Neural progenitor cell (in vitro differentiated cells): Measurements from ENCODE around the gene VPS13D. TPM values are rescaled to one million over a fixed set of nuclear protein-coding genes. Genes with fewer than 3 reads are reported as not detected.

ENCODE experiments used
- DNase-seq: peaks from one replicate; pipeline ENCODE4 v3.0.0-alpha.2; 2016; ENCODE audit warnings: low spot score
- H2AFZ ChIP-seq: fragments of 200-600 bp; sonication (generic); replicated peaks from 2 replicates; pipeline ENCODE4 v1.6.1; 2016; ENCODE audit warnings: antibody characterized with exemption
- H3F3A ChIP-seq: fragments of 200-600 bp; sonication (generic); 2 replicates; pipeline ENCODE4 v1.6.1; 2016; ENCODE audit warnings: antibody characterized with exemption, low read depth
- H3K27ac ChIP-seq: fragments of 200-600 bp; sonication (generic); 2 replicates; pipeline ENCODE4 v1.5.1; 2016; ENCODE audit warnings: mild to moderate bottlenecking
- H3K27me3 ChIP-seq: fragments of 200-600 bp; sonication (generic); 2 replicates; pipeline ENCODE4 v1.6.1; 2016; ENCODE audit warnings: mild to moderate bottlenecking, moderate library complexity
- H3K36me3 ChIP-seq: fragments of 200-600 bp; sonication (generic); 2 replicates; pipeline ENCODE4 v1.5.1; 2016
- H3K4me1 ChIP-seq: fragments of 200-600 bp; sonication (generic); 2 replicates; pipeline ENCODE4 v1.6.1; 2016; ENCODE audit warnings: mixed run types
- H3K4me2 ChIP-seq: fragments of 200-600 bp; sonication (generic); 2 replicates; pipeline ENCODE4 v1.6.1; 2016
- H3K4me3 ChIP-seq: fragments of 200-600 bp; sonication (generic); 2 replicates; pipeline ENCODE4 v1.5.1; 2016
- H3K79me2 ChIP-seq: fragments of 200-600 bp; sonication (generic); 2 replicates; pipeline ENCODE4 v1.6.1; 2016; ENCODE audit warnings: low read depth
- H3K9ac ChIP-seq: fragments of 200-600 bp; sonication (generic); 2 replicates; pipeline ENCODE4 v1.6.1; 2016
- H3K9me3 ChIP-seq: fragments of 200-600 bp; sonication (generic); 2 replicates; pipeline ENCODE4 v1.5.1; 2016; ENCODE audit warnings: low read depth
- H4K20me1 ChIP-seq: fragments of 200-600 bp; sonication (generic); 2 replicates; pipeline ENCODE4 v1.6.1; 2016; ENCODE audit warnings: low read depth
- H3K27ac Mint-ChIP-seq: 3 replicates; pipeline ENCODE4 v1.8.0; 2021; ENCODE audit warnings: mixed read lengths
- H3K27me3 Mint-ChIP-seq: 2 replicates; pipeline ENCODE4 v1.8.0; 2022; ENCODE audit warnings: low read depth, mild to moderate bottlenecking, inconsistent platforms, moderate library complexity, mixed read lengths; ENCODE audit not compliant: insufficient read depth
- H3K36me3 Mint-ChIP-seq: 3 replicates; pipeline ENCODE4 v1.8.0; 2021; ENCODE audit warnings: mixed read lengths
- H3K4me1 Mint-ChIP-seq: 3 replicates; pipeline ENCODE4 v1.8.0; 2021; ENCODE audit warnings: mixed read lengths
- H3K4me3 Mint-ChIP-seq: 3 replicates; pipeline ENCODE4 v1.8.0; 2021; ENCODE audit warnings: mild to moderate bottlenecking, moderate library complexity, mixed read lengths
- H3K9me3 Mint-ChIP-seq: 3 replicates; pipeline ENCODE4 v1.8.0; 2020; ENCODE audit warnings: mixed read lengths
- CTCF ChIP-seq: fragments of 200-600 bp; sonication (generic); IDR thresholded peaks from 2 replicates; pipeline ENCODE4 v1.5.1; 2017; ENCODE audit warnings: antibody characterized with exemption, mild to moderate bottlenecking
- EZH2 ChIP-seq: fragments of 200-600 bp; sonication (generic); IDR thresholded peaks from 2 replicates; pipeline ENCODE4 v1.6.1; 2017; ENCODE audit warnings: antibody characterized with exemption, mild to moderate bottlenecking, moderate library complexity
- EZH2phosphoT487 ChIP-seq: fragments of 200-600 bp; sonication (generic); IDR thresholded peaks from 2 replicates; pipeline ENCODE4 v1.6.1; 2017; ENCODE audit warnings: antibody characterized with exemption
- total RNA-seq: library from RNA; depleted of rRNA; stranded (reverse); fragments of >200 nt; gene quantifications from 2 replicates; pipeline ENCODE4 v1.2.3, GENCODE V29; 2015; ENCODE audit warnings: low replicate concordance

Gene VPS13D
- total RNA-seq, 1 donor from 2014 or later, result 16.4 TPM

- H4K20me1 ChIP-seq, result no peaks in the 10 kb centered on the region
- H2AFZ ChIP-seq, result no peak overlapping the region
- Mint-ChIP-seq H3K36me3 (no peaks in the 10 kb centered on the region), H3K27ac (no peak overlapping the region), H3K4me3 (no peak overlapping the region), H3K27me3 (peaks cover 8% of the 10 kb centered on the region), H3K9me3 (no peaks in the 10 kb centered on the region), H3K4me1 (peaks cover 29% of the 10 kb centered on the region)
- H3F3A ChIP-seq, result peaks cover 11% of the 10 kb centered on the region
- H3K9ac ChIP-seq, result no peak overlapping the region
- peaks cover 27% of the 10 kb centered on the region for H3K4me1 ChIP-seq
- DNase-seq, result no peak
- no peaks in the 10 kb centered on the region for H3K36me3 ChIP-seq
- no peak overlapping the region for H3K4me3 ChIP-seq
- no peak overlapping the region for H3K27ac ChIP-seq
- H3K27me3 ChIP-seq, result no peaks in the 10 kb centered on the region
- TF ChIP-seq CTCF (no peak), EZH2phosphoT487 (no peak), EZH2 (no peak)
- H3K4me2 ChIP-seq, result no peak overlapping the region
- no peaks in the 10 kb centered on the region for H3K79me2 ChIP-seq
- H3K9me3 ChIP-seq, result no peaks in the 10 kb centered on the region
These were observed 203.1 kb downstream of the VPS13D start for GRCh38 chr1:12432897-12433296.

GRCh38 chr1:12433323-12434053, 203.7 kb downstream of the VPS13D start:
- H3K27ac Mint-ChIP-seq, result no peak overlapping the region
- no peaks in the 10 kb centered on the region for H3K36me3 ChIP-seq
- peaks cover 24% of the 10 kb centered on the region for H3K4me1 ChIP-seq
- no peaks in the 10 kb centered on the region for H3K79me2 ChIP-seq
- no peak overlapping the region for H3K4me3 Mint-ChIP-seq
- peak; percentile 72 for DNase-seq
- H3K4me2 ChIP-seq, result no peak overlapping the region
- H2AFZ ChIP-seq, result no peak overlapping the region
- peaks cover 2% of the 10 kb centered on the region for H3K36me3 Mint-ChIP-seq
- H4K20me1 ChIP-seq, result no peaks in the 10 kb centered on the region
- H3K4me3 ChIP-seq, result no peak overlapping the region
- H3F3A ChIP-seq, result peaks cover 11% of the 10 kb centered on the region
- H3K9me3 Mint-ChIP-seq, result no peaks in the 10 kb centered on the region
- no peaks in the 10 kb centered on the region for H3K9me3 ChIP-seq
- TF ChIP-seq CTCF (no peak), EZH2 (no peak), EZH2phosphoT487 (no peak)
- H3K27me3 ChIP-seq, result no peaks in the 10 kb centered on the region
- H3K4me1 Mint-ChIP-seq, result peaks cover 27% of the 10 kb centered on the region
- H3K27ac ChIP-seq, result no peak overlapping the region
- H3K9ac ChIP-seq, result no peak overlapping the region
- H3K27me3 Mint-ChIP-seq, result peaks cover 8% of the 10 kb centered on the region

- peaks cover 18% of the 10 kb centered on the region for H3K4me1 ChIP-seq
These were observed 204.3 kb downstream of the VPS13D start for GRCh38 chr1:12434174-12434573.

More at GRCh38 chr1:12434174-12434573, 204.3 kb downstream of the VPS13D start:
- TF ChIP-seq EZH2 (no peak), EZH2phosphoT487 (no peak), CTCF (no peak)
- Histone ChIP-seq H4K20me1 (no peaks in the 10 kb centered on the region), H3K4me2 (no peak overlapping the region), H3K9me3 (no peaks in the 10 kb centered on the region), H3K79me2 (no peaks in the 10 kb centered on the region), H3F3A (peaks cover 11% of the 10 kb centered on the region), H3K4me3 (no peak overlapping the region), H2AFZ (no peak overlapping the region), H3K9ac (no peak overlapping the region), H3K27ac (no peak overlapping the region), H3K36me3 (no peaks in the 10 kb centered on the region), H3K27me3 (no peaks in the 10 kb centered on the region)
- Mint-ChIP-seq H3K4me1 (peaks cover 25% of the 10 kb centered on the region), H3K36me3 (peaks cover 6% of the 10 kb centered on the region), H3K9me3 (no peaks in the 10 kb centered on the region), H3K27ac (no peak overlapping the region), H3K4me3 (peak overlapping the region; percentile 48), H3K27me3 (peaks cover 8% of the 10 kb centered on the region)
- DNase-seq, result no peak
